ENCODE measurements around the gene GPX2.

The GPX2 gene

DNA sequence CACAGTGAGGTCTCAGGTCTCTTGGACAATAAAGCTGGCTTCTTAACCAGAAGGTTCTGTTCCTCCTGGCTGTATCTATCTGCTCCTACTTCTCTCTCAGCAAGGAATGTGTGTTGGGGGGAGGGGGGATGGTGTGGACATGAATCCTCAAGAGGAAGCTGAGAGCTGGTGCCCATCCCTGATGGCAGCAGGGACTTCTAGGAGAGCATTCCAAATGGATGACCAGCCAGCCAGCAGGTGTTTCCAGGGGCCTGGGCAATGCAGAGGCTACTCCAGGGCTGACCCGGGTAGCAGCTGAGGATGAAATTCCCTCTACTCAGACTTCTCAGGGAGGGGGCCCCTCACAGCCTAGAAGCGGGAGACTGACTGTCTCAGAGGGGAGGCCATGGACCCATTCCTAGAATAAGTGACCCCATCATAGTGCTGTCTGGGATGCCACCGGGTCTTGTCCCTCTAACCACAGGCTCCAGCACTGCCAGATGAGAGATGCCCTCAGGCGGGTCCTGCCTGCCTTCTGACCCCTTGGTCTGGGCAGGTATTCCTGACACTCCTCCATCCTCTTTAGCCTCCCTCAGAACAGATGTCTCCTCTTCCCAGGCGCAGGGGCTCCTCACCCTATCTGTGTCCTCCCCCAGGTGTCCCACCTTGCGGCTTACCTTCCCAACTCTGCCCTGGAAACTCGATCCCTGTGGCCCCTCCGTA lies 28.4 kb upstream of the GPX2 start:
- H3K27ac Mint-ChIP-seq: no peak overlapping the region
- H3K4me1 Mint-ChIP-seq (ENCODE audit: low read depth): peaks cover 7% of the 10 kb centered on the region
- H3K36me3 Mint-ChIP-seq (ENCODE audit: low read depth): no peaks in the 10 kb centered on the region
- peak overlapping the region; percentile 50 for H3K4me3 Mint-ChIP-seq
- intact Hi-C loops (cut with micrococcal nuclease): no loop called here
- peaks cover 47% of the 10 kb centered on the region for H3K27me3 Mint-ChIP-seq
- no peaks in the 10 kb centered on the region for H3K9me3 Mint-ChIP-seq

- intact Hi-C loops (cut with micrococcal nuclease): no loop called here
- Mint-ChIP-seq H3K36me3 (ENCODE audit: low read depth) (no peaks in the 10 kb centered on the region), H3K27me3 (peaks cover 42% of the 10 kb centered on the region)
Observed at GRCh38 chr14:64970041-64970440, 27.5 kb upstream of the GPX2 start.

GRCh38 chr14:64968651-64969050 lies 26.1 kb upstream of the GPX2 start:
- Mint-ChIP-seq H3K36me3 (ENCODE audit: low read depth) (no peaks in the 10 kb centered on the region), H3K27ac (no peak overlapping the region), H3K9me3 (no peaks in the 10 kb centered on the region), H3K27me3 (peaks cover 37% of the 10 kb centered on the region), H3K4me3 (no peak overlapping the region), H3K4me1 (ENCODE audit: low read depth) (peaks cover 14% of the 10 kb centered on the region)
- intact Hi-C loops (cut with micrococcal nuclease): no loop called here

More at GRCh38 chr14:64970041-64970440, 27.5 kb upstream of the GPX2 start:
- H3K27ac Mint-ChIP-seq: no peak overlapping the region
- H3K4me3 Mint-ChIP-seq: no peak overlapping the region
- no peaks in the 10 kb centered on the region for H3K9me3 Mint-ChIP-seq
- peaks cover 14% of the 10 kb centered on the region for H3K4me1 Mint-ChIP-seq (ENCODE audit: low read depth)

- intact Hi-C loops (cut with micrococcal nuclease): no loop called here
- peaks cover 34% of the 10 kb centered on the region for H3K27me3 Mint-ChIP-seq
Observed at GRCh38 chr14:64968167-64968566, 25.6 kb upstream of the GPX2 start.

DNA sequence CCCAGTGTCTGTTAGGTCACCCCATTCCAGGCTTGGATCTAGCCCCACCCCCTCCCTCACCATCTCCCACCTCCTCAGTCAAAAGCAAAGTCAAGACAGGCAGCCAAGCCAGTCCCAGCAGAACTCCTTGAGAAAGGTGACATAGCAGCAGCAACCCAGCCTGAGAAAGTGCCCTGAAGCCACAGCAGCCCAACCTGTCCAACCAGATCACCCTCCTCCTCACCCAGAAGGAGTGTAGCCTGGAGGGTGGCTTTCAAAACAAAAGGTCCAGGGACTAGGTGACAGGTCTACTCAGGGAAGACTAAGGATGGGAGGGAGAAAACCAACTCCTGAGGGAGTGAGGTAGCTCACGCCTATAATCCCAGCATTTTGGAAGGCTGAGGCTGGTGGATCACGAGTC lies 24.4 kb upstream of the GPX2 start:
- Mint-ChIP-seq H3K27ac (no peak overlapping the region), H3K9me3 (no peaks in the 10 kb centered on the region), H3K4me3 (no peak overlapping the region), H3K27me3 (peaks cover 25% of the 10 kb centered on the region), H3K4me1 (ENCODE audit: low read depth) (peaks cover 14% of the 10 kb centered on the region), H3K36me3 (ENCODE audit: low read depth) (no peaks in the 10 kb centered on the region)
- intact Hi-C loops (cut with micrococcal nuclease): no loop called here

More at GRCh38 chr14:64968167-64968566, 25.6 kb upstream of the GPX2 start:
- H3K9me3 Mint-ChIP-seq: no peaks in the 10 kb centered on the region
- no peaks in the 10 kb centered on the region for H3K36me3 Mint-ChIP-seq (ENCODE audit: low read depth)
- peaks cover 14% of the 10 kb centered on the region for H3K4me1 Mint-ChIP-seq (ENCODE audit: low read depth)
- H3K4me3 Mint-ChIP-seq: no peak overlapping the region
- H3K27ac Mint-ChIP-seq: no peak overlapping the region

GRCh38 chr14:64965356-64966000 lies 22.9 kb upstream of the GPX2 start:
- Mint-ChIP-seq H3K9me3 (no peaks in the 10 kb centered on the region), H3K27me3 (peaks cover 15% of the 10 kb centered on the region), H3K27ac (peak overlapping the region; percentile 72), H3K4me3 (no peak overlapping the region), H3K4me1 (ENCODE audit: low read depth) (peaks cover 7% of the 10 kb centered on the region), H3K36me3 (ENCODE audit: low read depth) (no peaks in the 10 kb centered on the region)
- intact Hi-C loops (cut with micrococcal nuclease): no loop called here

DNA sequence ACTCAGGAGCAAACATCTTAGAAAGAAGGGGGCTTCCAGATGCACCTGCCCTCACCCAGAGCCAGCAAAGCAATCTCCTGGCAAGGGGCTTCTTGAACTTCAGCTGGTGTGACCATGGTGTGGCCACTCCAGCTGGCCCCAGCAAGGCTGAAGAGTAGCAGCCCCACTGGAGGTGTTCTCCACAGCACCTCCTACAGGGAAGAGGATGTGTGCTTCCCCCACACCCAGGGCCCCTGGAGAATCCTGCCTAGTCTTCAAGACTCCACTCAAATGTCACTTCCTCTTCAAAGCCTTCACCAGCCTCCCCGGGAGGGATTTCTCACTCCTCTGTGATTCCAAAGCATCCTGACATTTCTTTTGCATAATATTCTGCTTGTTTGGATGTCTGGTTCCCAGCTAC lies 21.1 kb upstream of the GPX2 start:
- Mint-ChIP-seq H3K27ac (no peak overlapping the region), H3K9me3 (no peaks in the 10 kb centered on the region), H3K36me3 (ENCODE audit: low read depth) (no peaks in the 10 kb centered on the region), H3K4me1 (ENCODE audit: low read depth) (peaks cover 7% of the 10 kb centered on the region), H3K4me3 (no peak overlapping the region), H3K27me3 (peaks cover 6% of the 10 kb centered on the region)
- intact Hi-C loops (cut with micrococcal nuclease): no loop called here

DNA sequence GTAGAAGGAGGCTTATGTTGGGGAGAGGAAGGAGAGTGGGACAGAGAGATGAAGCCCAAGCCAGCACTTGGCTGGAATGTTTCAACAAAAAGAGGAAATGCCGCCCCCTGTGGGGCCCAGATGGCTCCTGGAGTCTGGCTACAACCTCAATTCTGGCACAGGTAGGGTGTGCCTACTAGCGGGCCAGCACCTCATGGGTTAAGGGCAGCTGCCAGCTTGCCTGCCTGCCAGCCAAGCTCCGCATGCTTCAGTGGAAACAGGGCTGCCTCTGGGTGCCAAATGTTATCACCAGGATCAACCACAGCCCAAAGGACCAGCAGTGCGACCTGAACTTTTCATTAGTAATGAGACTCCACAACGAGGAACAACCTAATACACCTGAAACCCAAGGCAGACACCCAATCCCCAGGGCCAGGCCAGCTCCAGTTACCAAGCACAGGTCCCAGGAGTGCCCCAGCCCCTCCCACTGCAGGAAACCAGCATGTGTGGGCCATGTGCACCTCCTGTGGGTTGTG lies 18.3 kb upstream of the GPX2 start:
- H3K27ac Mint-ChIP-seq: no peak overlapping the region
- H3K27me3 Mint-ChIP-seq: no peaks in the 10 kb centered on the region
- H3K4me3 Mint-ChIP-seq: no peak overlapping the region
- peaks cover 6% of the 10 kb centered on the region for H3K4me1 Mint-ChIP-seq (ENCODE audit: low read depth)
- peaks cover 4% of the 10 kb centered on the region for H3K36me3 Mint-ChIP-seq (ENCODE audit: low read depth)
- no peaks in the 10 kb centered on the region for H3K9me3 Mint-ChIP-seq
- intact Hi-C loops (cut with micrococcal nuclease): no loop called here

GRCh38 chr14:64958743-64959142 lies 16.2 kb upstream of the GPX2 start:
- no peak overlapping the region for H3K27ac Mint-ChIP-seq
- no peaks in the 10 kb centered on the region for H3K9me3 Mint-ChIP-seq
- no peaks in the 10 kb centered on the region for H3K27me3 Mint-ChIP-seq
- peaks cover 11% of the 10 kb centered on the region for H3K36me3 Mint-ChIP-seq (ENCODE audit: low read depth)
- no peak overlapping the region for H3K4me3 Mint-ChIP-seq
- H3K4me1 Mint-ChIP-seq (ENCODE audit: low read depth): no peaks in the 10 kb centered on the region
- intact Hi-C loops (cut with micrococcal nuclease): no loop called here

- H3K9me3 Mint-ChIP-seq: no peaks in the 10 kb centered on the region
- peaks cover 11% of the 10 kb centered on the region for H3K36me3 Mint-ChIP-seq (ENCODE audit: low read depth)
- no peak overlapping the region for H3K4me3 Mint-ChIP-seq
- H3K4me1 Mint-ChIP-seq (ENCODE audit: low read depth): no peaks in the 10 kb centered on the region
- H3K27me3 Mint-ChIP-seq: no peaks in the 10 kb centered on the region
- H3K27ac Mint-ChIP-seq: no peak overlapping the region
- intact Hi-C loops (cut with micrococcal nuclease): no loop called here
Observed at GRCh38 chr14:64958201-64958600, 15.7 kb upstream of the GPX2 start.

- no peak overlapping the region for H3K4me3 Mint-ChIP-seq
- no peak overlapping the region for H3K27ac Mint-ChIP-seq
- intact Hi-C loops (cut with micrococcal nuclease): no loop called here
- H3K36me3 Mint-ChIP-seq (ENCODE audit: low read depth): peaks cover 11% of the 10 kb centered on the region
- H3K4me1 Mint-ChIP-seq (ENCODE audit: low read depth): no peaks in the 10 kb centered on the region
- no peaks in the 10 kb centered on the region for H3K27me3 Mint-ChIP-seq
- H3K9me3 Mint-ChIP-seq: no peaks in the 10 kb centered on the region
Observed at GRCh38 chr14:64956697-64957406, 14.3 kb upstream of the GPX2 start.

- Mint-ChIP-seq H3K4me3 (no peak overlapping the region), H3K27me3 (no peaks in the 10 kb centered on the region), H3K27ac (no peak overlapping the region), H3K4me1 (ENCODE audit: low read depth) (no peaks in the 10 kb centered on the region), H3K36me3 (ENCODE audit: low read depth) (peaks cover 16% of the 10 kb centered on the region), H3K9me3 (no peaks in the 10 kb centered on the region)
- intact Hi-C loops (cut with micrococcal nuclease): no loop called here
Observed at GRCh38 chr14:64955297-64955696, 12.8 kb upstream of the GPX2 start.

- Mint-ChIP-seq H3K27ac (no peak overlapping the region), H3K36me3 (ENCODE audit: low read depth) (peaks cover 22% of the 10 kb centered on the region), H3K4me1 (ENCODE audit: low read depth) (no peaks in the 10 kb centered on the region), H3K9me3 (no peaks in the 10 kb centered on the region), H3K4me3 (no peak overlapping the region), H3K27me3 (no peaks in the 10 kb centered on the region)
- intact Hi-C loops (cut with micrococcal nuclease): no loop called here
Observed at GRCh38 chr14:64954491-64955240, 12.1 kb upstream of the GPX2 start.

- H3K9me3 Mint-ChIP-seq: no peaks in the 10 kb centered on the region
- intact Hi-C loops (cut with micrococcal nuclease): no loop called here
- H3K27ac Mint-ChIP-seq: no peak overlapping the region
- no peak overlapping the region for H3K4me3 Mint-ChIP-seq
- peaks cover 22% of the 10 kb centered on the region for H3K36me3 Mint-ChIP-seq (ENCODE audit: low read depth)
- no peaks in the 10 kb centered on the region for H3K27me3 Mint-ChIP-seq
- H3K4me1 Mint-ChIP-seq (ENCODE audit: low read depth): no peaks in the 10 kb centered on the region
Observed at GRCh38 chr14:64953661-64954060, 11.1 kb upstream of the GPX2 start.
